H9 (cell line): ENCODE data around the gene KIAA1549. TPM values are rescaled to one million over a fixed set of nuclear protein-coding genes. Genes with fewer than 3 reads are reported as not detected.

ENCODE experiments used
- DNase-seq: peaks from one replicate; pipeline ENCODE4 v3.0.0-alpha.2; 2017
- H2AFZ ChIP-seq: one replicate; pipeline ENCODE4 v1.6.1; 2013; ENCODE audit warnings: mild to moderate bottlenecking, low read length, control low read depth, moderate library complexity
- H2AK5ac ChIP-seq: 2 replicates; pipeline ENCODE4 v1.6.1; 2013; ENCODE audit warnings: low read length, control low read depth, mixed read lengths; ENCODE audit not compliant: insufficient read length
- H2BK120ac ChIP-seq: one replicate; pipeline ENCODE4 v1.6.1; 2013; ENCODE audit warnings: low read depth, mild to moderate bottlenecking, low read length, control low read depth, inconsistent platforms; ENCODE audit not compliant: poor library complexity, severe bottlenecking
- H2BK12ac ChIP-seq: 2 replicates; pipeline ENCODE4 v1.6.1; 2013; ENCODE audit warnings: low read length, control low read depth, mixed read lengths, low read depth; ENCODE audit not compliant: insufficient read length
- H2BK15ac ChIP-seq: 2 replicates; pipeline ENCODE4 v1.6.1; 2013; ENCODE audit warnings: low read depth, low read length, control low read depth
- H2BK20ac ChIP-seq: one replicate; pipeline ENCODE4 v1.6.1; 2013; ENCODE audit warnings: low read depth, mild to moderate bottlenecking, low read length, control low read depth, inconsistent platforms; ENCODE audit not compliant: poor library complexity, severe bottlenecking
- H2BK5ac ChIP-seq: 2 replicates; pipeline ENCODE4 v1.6.1; 2013; ENCODE audit warnings: low read length, control low read depth, mixed read lengths; ENCODE audit not compliant: insufficient read length
- H3K14ac ChIP-seq: 2 replicates; pipeline ENCODE4 v1.6.1; 2013; ENCODE audit warnings: low read length, control low read depth; ENCODE audit not compliant: insufficient read depth
- H3K18ac ChIP-seq: 2 replicates; pipeline ENCODE4 v1.6.1; 2013; ENCODE audit warnings: low read depth, mild to moderate bottlenecking, mixed read lengths, low read length, control low read depth; ENCODE audit not compliant: insufficient read length
- H3K23ac ChIP-seq: 2 replicates; pipeline ENCODE4 v1.6.1; 2013; ENCODE audit warnings: low read length, control low read depth, mixed read lengths, low read depth; ENCODE audit not compliant: insufficient read length
- H3K23me2 ChIP-seq: 2 replicates; pipeline ENCODE4 v1.6.1; 2013; ENCODE audit warnings: low read depth, mild to moderate bottlenecking, mixed read lengths, low read length, control low read depth; ENCODE audit not compliant: insufficient read length, poor library complexity, severe bottlenecking
- H3K27ac ChIP-seq: 2 replicates; pipeline ENCODE4 v1.5.1; 2013; ENCODE audit warnings: low read length, control low read depth, mixed read lengths, low read depth; ENCODE audit not compliant: insufficient read length
- H3K27me3 ChIP-seq: 2 replicates; pipeline ENCODE4 v1.6.1; 2013; ENCODE audit warnings: low read length, control low read depth, inconsistent platforms; ENCODE audit not compliant: insufficient read depth
- H3K4ac ChIP-seq: 2 replicates; pipeline ENCODE4 v1.6.1; 2013; ENCODE audit warnings: low read depth, mild to moderate bottlenecking, control low read depth, inconsistent platforms, low read length, moderate library complexity
- H3K4me1 ChIP-seq: 2 replicates; pipeline ENCODE4 v1.6.1; 2013; ENCODE audit warnings: low read length, control low read depth, inconsistent platforms; ENCODE audit not compliant: insufficient read depth
- H3K4me2 ChIP-seq: 2 replicates; pipeline ENCODE4 v1.6.1; 2013; ENCODE audit warnings: low read length, control low read depth, mixed read lengths; ENCODE audit not compliant: insufficient read length, insufficient read depth
- H3K56ac ChIP-seq: 2 replicates; pipeline ENCODE4 v1.6.1; 2013; ENCODE audit warnings: low read depth, mild to moderate bottlenecking, mixed read lengths, low read length, control low read depth; ENCODE audit not compliant: insufficient read length
- H3K79me1 ChIP-seq: 2 replicates; pipeline ENCODE4 v1.6.1; 2013; ENCODE audit warnings: low read depth, mild to moderate bottlenecking, moderate library complexity, low read length, control low read depth, inconsistent platforms; ENCODE audit not compliant: insufficient read depth, poor library complexity, severe bottlenecking
- H3K79me2 ChIP-seq: 2 replicates; pipeline ENCODE4 v1.6.1; 2013; ENCODE audit warnings: low read length, control low read depth, inconsistent platforms; ENCODE audit not compliant: insufficient read depth
- H3K9ac ChIP-seq: 2 replicates; pipeline ENCODE4 v1.6.1; 2013; ENCODE audit warnings: low read length, control low read depth, mixed read lengths; ENCODE audit not compliant: insufficient read length; ENCODE audit errors: extremely low read depth
- H3K9me3 ChIP-seq: one replicate; pipeline ENCODE4 v1.6.1; 2013; ENCODE audit warnings: low read depth, low read length, inconsistent platforms; ENCODE audit not compliant: control insufficient read depth
- H3T11ph ChIP-seq: one replicate; pipeline ENCODE4 v1.6.1; 2013; ENCODE audit warnings: mild to moderate bottlenecking, low read length, control low read depth, inconsistent platforms
- H4K20me1 ChIP-seq: one replicate; pipeline ENCODE4 v1.6.1; 2013; ENCODE audit not compliant: control insufficient read depth, insufficient read length, insufficient read depth
- H4K5ac ChIP-seq: 2 replicates; pipeline ENCODE4 v1.6.1; 2013; ENCODE audit warnings: low read depth, mild to moderate bottlenecking, mixed read lengths, low read length, control low read depth; ENCODE audit not compliant: insufficient read length
- H4K8ac ChIP-seq: replicated peaks from 2 replicates; pipeline ENCODE4 v1.6.1; 2013; ENCODE audit warnings: low read length, control low read depth, mixed read lengths, low read depth; ENCODE audit not compliant: insufficient read length
- H4K91ac ChIP-seq: 2 replicates; pipeline ENCODE4 v1.6.1; 2013; ENCODE audit warnings: low read depth, mild to moderate bottlenecking, moderate library complexity, mixed read lengths, low read length, control low read depth; ENCODE audit not compliant: insufficient read length
- H3K27ac Mint-ChIP-seq, 3 experiments: 2 replicates in 2 of 3; 3 replicates in 1 of 3; pipeline ENCODE4 v1.8.0; 2020 to 2021; ENCODE audit warnings: mixed read lengths in 3 of 3, mild to moderate bottlenecking in 1 of 3, moderate library complexity in 1 of 3
- H3K27me3 Mint-ChIP-seq: 2 replicates; pipeline ENCODE4 v1.8.0; 2021; ENCODE audit warnings: low read depth, mild to moderate bottlenecking, moderate library complexity, mixed read lengths
- H3K36me3 Mint-ChIP-seq, 3 experiments: 2 replicates in 2 of 3; 3 replicates in 1 of 3; pipeline ENCODE4 v1.8.0; 2020 to 2021; ENCODE audit warnings: low read depth in 3 of 3, mixed read lengths in 3 of 3; ENCODE audit not compliant: insufficient read depth in 1 of 3
- H3K4me1 Mint-ChIP-seq, 2 experiments: 2 replicates each; pipeline ENCODE4 v1.8.0; 2020; ENCODE audit warnings: mixed read lengths in 2 of 2
- H3K4me3 Mint-ChIP-seq, 2 experiments: 2 replicates in 1 of 2; 3 replicates in 1 of 2; pipeline ENCODE4 v1.8.0; 2020 to 2021; ENCODE audit warnings: mild to moderate bottlenecking in 2 of 2, mixed read lengths in 2 of 2, moderate library complexity in 1 of 2
- H3K9me3 Mint-ChIP-seq, 2 experiments: 2 replicates in 1 of 2; 3 replicates in 1 of 2; pipeline ENCODE4 v1.8.0; 2020; ENCODE audit warnings: mild to moderate bottlenecking in 2 of 2, mixed read lengths in 2 of 2, moderate library complexity in 1 of 2
- CTCF ChIP-seq: fragments of 200-600 bp; sonication (generic); conservative IDR thresholded peaks from 3 replicates; pipeline ENCODE4 v1.8.0; 2021; ENCODE audit warnings: antibody characterized with exemption, mild to moderate bottlenecking
- WGBS: extraction: QIAGEN DNeasy Blood & Tissue Kit; methylation state at CpG from one replicate; pipeline ENCODE4 v1.1.7; 2013; ENCODE audit warnings: missing lambda C conversion rate, low lambda C conversion rate, mixed read lengths; ENCODE audit not compliant: insufficient read length; ENCODE audit errors: extremely low coverage; 5-methylcytosine and 5-hydroxymethylcytosine counted together
- total RNA-seq: library from RNA; stranded (reverse); gene quantifications from 2 replicates; pipeline ENCODE4 v1.2.1, GENCODE V29; 2021

KIAA1549 gene
- total RNA-seq, 1 experiment from 2014 or later, result 11.9 TPM

- peaks cover 10 to 16% of the 10 kb centered on the region in 2 experiments for H3K4me1 Mint-ChIP-seq
- Histone ChIP-seq H4K91ac (no peak overlapping the region), H3T11ph (no peak overlapping the region), H4K20me1 (no peaks in the 10 kb centered on the region), H2AK5ac (no peak overlapping the region), H3K18ac (no peak overlapping the region), H2AFZ (no peak overlapping the region), H3K56ac (no peak overlapping the region), H3K4ac (no peak overlapping the region), H3K4me1 (no peaks in the 10 kb centered on the region), H3K79me2 (no peaks in the 10 kb centered on the region), H3K9me3 (no peaks in the 10 kb centered on the region), H2BK12ac (no peak overlapping the region), H4K8ac (no peak overlapping the region), H3K23ac (no peak overlapping the region), H3K14ac (no peak overlapping the region), H3K79me1 (no peaks in the 10 kb centered on the region), H3K4me2 (no peak overlapping the region), H2BK20ac (no peak overlapping the region), H3K27ac (no peak overlapping the region), H4K5ac (no peak overlapping the region), H3K23me2 (no peaks in the 10 kb centered on the region), H3K27me3 (no peaks in the 10 kb centered on the region), H2BK5ac (no peak overlapping the region), H2BK15ac (no peak overlapping the region), H2BK120ac (no peak overlapping the region), H3K9ac (no peak overlapping the region)
- TF ChIP-seq CTCF, result peak; percentile 71
- no peak overlapping the region for H3K4me3 Mint-ChIP-seq
- H3K27ac Mint-ChIP-seq, result no peak overlapping the region
- no peak for DNase-seq
- H3K27me3 Mint-ChIP-seq, result no peaks in the 10 kb centered on the region
- no CpG with 5 or more reads among the region's 4 CpGs for WGBS
- H3K36me3 Mint-ChIP-seq, result peaks cover 4 to 12% (median 9%) of the 10 kb centered on the region in 3 experiments; a peak in 5 of 7 replicates
- H3K9me3 Mint-ChIP-seq, result no peaks in the 10 kb centered on the region
Observed at GRCh38 chr7:138886501-138886917, 94.7 kb downstream of the KIAA1549 start.
